ENCODE measurements around the gene COL28A1.

DNA sequence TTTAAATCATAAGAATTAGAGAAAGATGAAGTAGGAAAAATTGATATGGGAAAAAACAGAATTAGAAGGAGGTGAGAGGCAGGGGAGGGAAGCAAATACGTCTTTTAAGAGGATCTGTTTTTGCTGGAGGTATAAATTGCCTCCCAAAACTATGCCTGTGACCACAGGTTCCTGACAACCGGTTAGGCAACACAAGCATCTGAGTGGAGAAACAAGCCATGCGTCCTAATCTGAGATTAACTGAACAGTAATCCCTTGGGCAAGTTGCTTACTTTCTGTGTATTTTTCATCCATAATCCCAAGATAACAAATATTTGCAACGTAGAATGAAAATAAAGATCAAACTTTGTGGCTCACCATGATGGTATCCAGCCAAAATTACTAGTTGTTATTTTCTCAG is 204.2 kb downstream of the COL28A1 start:
- TF ChIP-seq, protein P1, sequence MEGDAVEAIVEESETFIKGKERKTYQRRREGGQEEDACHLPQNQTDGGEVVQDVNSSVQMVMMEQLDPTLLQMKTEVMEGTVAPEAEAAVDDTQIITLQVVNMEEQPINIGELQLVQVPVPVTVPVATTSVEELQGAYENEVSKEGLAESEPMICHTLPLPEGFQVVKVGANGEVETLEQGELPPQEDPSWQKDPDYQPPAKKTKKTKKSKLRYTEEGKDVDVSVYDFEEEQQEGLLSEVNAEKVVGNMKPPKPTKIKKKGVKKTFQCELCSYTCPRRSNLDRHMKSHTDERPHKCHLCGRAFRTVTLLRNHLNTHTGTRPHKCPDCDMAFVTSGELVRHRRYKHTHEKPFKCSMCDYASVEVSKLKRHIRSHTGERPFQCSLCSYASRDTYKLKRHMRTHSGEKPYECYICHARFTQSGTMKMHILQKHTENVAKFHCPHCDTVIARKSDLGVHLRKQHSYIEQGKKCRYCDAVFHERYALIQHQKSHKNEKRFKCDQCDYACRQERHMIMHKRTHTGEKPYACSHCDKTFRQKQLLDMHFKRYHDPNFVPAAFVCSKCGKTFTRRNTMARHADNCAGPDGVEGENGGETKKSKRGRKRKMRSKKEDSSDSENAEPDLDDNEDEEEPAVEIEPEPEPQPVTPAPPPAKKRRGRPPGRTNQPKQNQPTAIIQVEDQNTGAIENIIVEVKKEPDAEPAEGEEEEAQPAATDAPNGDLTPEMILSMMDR (IDR thresholded peaks at IDR 0.05): no peak
- TF ChIP-seq EZH2 (IDR thresholded peaks at IDR 0.05) (no peak), EZH2phosphoT487 (IDR thresholded peaks at IDR 0.05) (no peak)

All from neural progenitor cell (in vitro differentiated cells).